Aorta (tissue), 5 donors: ENCODE measurements around the gene KIDINS220. TPM values are rescaled to one million over a fixed set of nuclear protein-coding genes. Genes with fewer than 3 reads are reported as not detected.

ENCODE experiments used
- ATAC-seq: fragments of 200-7000 bp; cut with Tn5 transposase; one replicate; pipeline ENCODE4 v1.9.1; 2022; ENCODE audit warnings: moderate library complexity; ENCODE audit not compliant: low FRiP score
- DNase-seq, 2 donors: peaks; one replicate each; pipeline ENCODE4 v3.0.0-alpha.2; 2020
- H3K27ac ChIP-seq, 2 donors: one replicate each; pipeline ENCODE4 v1.5.1; 2013; ENCODE audit warnings: low read length in 2 of 2, mild to moderate bottlenecking in 2 of 2, moderate library complexity in 2 of 2, control low read depth in 1 of 2, inconsistent platforms in 1 of 2, low read depth in 1 of 2
- H3K27me3 ChIP-seq, 2 donors: one replicate each; pipeline ENCODE4 v1.6.1; 2013; ENCODE audit warnings: control low read depth in 1 of 2, low read length in 1 of 2, mild to moderate bottlenecking in 1 of 2, moderate library complexity in 1 of 2; ENCODE audit not compliant: insufficient read depth in 2 of 2, control insufficient read depth in 1 of 2
- H3K36me3 ChIP-seq, 2 donors: one replicate each; pipeline ENCODE4 v1.6.1; 2013; ENCODE audit warnings: control low read depth in 1 of 2, low read length in 1 of 2, mild to moderate bottlenecking in 1 of 2; ENCODE audit not compliant: insufficient read depth in 2 of 2, control insufficient read depth in 1 of 2
- H3K4me1 ChIP-seq, 2 donors: one replicate each; pipeline ENCODE4 v1.6.1; 2013; ENCODE audit warnings: low read length in 2 of 2, control low read depth in 1 of 2, mild to moderate bottlenecking in 1 of 2, moderate library complexity in 1 of 2; ENCODE audit not compliant: insufficient read depth in 2 of 2, control insufficient read depth in 1 of 2
- H3K4me3 ChIP-seq, 2 donors: one replicate each; pipeline ENCODE4 v1.5.1; 2013; ENCODE audit warnings: low read length in 2 of 2, control low read depth in 1 of 2, mild to moderate bottlenecking in 1 of 2
- H3K9me3 ChIP-seq: one replicate; pipeline ENCODE4 v1.6.1; 2013; ENCODE audit warnings: mild to moderate bottlenecking, low read length; ENCODE audit not compliant: control insufficient read depth
- WGBS, 2 donors: extraction: QIAGEN DNeasy Blood & Tissue Kit; methylation state at CpG; one replicate each; pipeline ENCODE4 v1.1.7; 2013; 5-methylcytosine and 5-hydroxymethylcytosine counted together
- intact Hi-C, 2 donors: fragments of 100-400 bp; cut with DNase I; formaldehyde crosslinking; loops; one replicate each; pipeline versions ENCODE4 v1.14.2 to v1.15.0; 2022
- polyA plus RNA-seq, 2 donors: library from polyadenylated mRNA; stranded (reverse); fragments of 200-250 nt; gene quantifications; one replicate each; pipeline ENCODE4 v1.2.3, GENCODE V29; 2013
- total RNA-seq, 2 donors: library from RNA; stranded (reverse); fragmentation: NEBNext Ultra II Directional; extraction: Animal tissue kit (Norgen Biotek cat#: 25700); gene quantifications; one replicate each; pipeline ENCODE4 v1.2.1, GENCODE V29; 2021
- donor health status: healthy with polysubstance abuse.
- donor health status: Bipolar disorder and iron deficiency.
- donor health status: DM: no; HTN: no; CAD: no.
- donor health status: DM: no; HTN: no; CAD: no.
- donor health status: DM: yes; HTN: yes; CAD: no.

The KIDINS220 gene
- total and polyA plus RNA-seq, 4 donors: 6.9 to 81.6 (median 49.3) TPM

- H3K4me3 ChIP-seq: no peak overlapping the region
- H3K27me3 ChIP-seq: no peaks in the 10 kb centered on the region
- peaks cover 0 to 4% of the 10 kb centered on the region in 2 donors for H3K36me3 ChIP-seq
- no peak overlapping the region for H3K27ac ChIP-seq
- no peak for ATAC-seq
- WGBS, 2 donors: 6 to 15% methylated on average over 1 of the region's 1 CpG
- DNase-seq: no peak
- H3K9me3 ChIP-seq: peaks cover 2% of the 10 kb centered on the region
- intact Hi-C loops: loop anchor here (5.0 to 10.0 kb wide), 3 partner anchors 74 to 1557 kb away; no protein-coding TSS in a partner anchor
- peaks cover 0 to 1% of the 10 kb centered on the region in 2 donors for H3K4me1 ChIP-seq
Measured at GRCh38 chr2:8761529-8762164, 75.8 kb downstream of the KIDINS220 start.

GRCh38 chr2:8756716-8757115 is 80.7 kb downstream of the KIDINS220 start:
- Histone ChIP-seq H3K36me3 (peaks cover 0 to 2% of the 10 kb centered on the region in 2 donors), H3K9me3 (peaks cover 2% of the 10 kb centered on the region), H3K27me3 (no peaks in the 10 kb centered on the region), H3K4me3 (no peak overlapping the region), H3K27ac (no peak overlapping the region), H3K4me1 (no peaks in the 10 kb centered on the region)
- ATAC-seq (no peak), DNase-seq (no peak)
- 94% methylated on average over 5 of the region's 5 CpGs for WGBS, 2 donors
- intact Hi-C loops: no loop called here

- Histone ChIP-seq H3K9me3 (peaks cover 2% of the 10 kb centered on the region), H3K4me3 (no peak overlapping the region), H3K36me3 (peaks cover 0 to 2% of the 10 kb centered on the region in 2 donors), H3K27ac (no peak overlapping the region), H3K4me1 (no peaks in the 10 kb centered on the region), H3K27me3 (no peaks in the 10 kb centered on the region)
- ATAC-seq: no peak
- no peak for DNase-seq
- intact Hi-C loops: no loop called here
Measured at GRCh38 chr2:8756230-8756629, 81.2 kb downstream of the KIDINS220 start.

GRCh38 chr2:8754106-8754776 is 83.2 kb downstream of the KIDINS220 start:
- intact Hi-C loops: no loop called here
- no peak for ATAC-seq

GRCh38 chr2:8753609-8754008 is 83.8 kb downstream of the KIDINS220 start:
- 77 to 86% methylated on average over 3 of the region's 3 CpGs for WGBS, 2 donors
- Histone ChIP-seq H3K27ac (no peak overlapping the region), H3K27me3 (no peaks in the 10 kb centered on the region), H3K4me1 (no peaks in the 10 kb centered on the region), H3K4me3 (no peak overlapping the region), H3K9me3 (peaks cover 2% of the 10 kb centered on the region), H3K36me3 (peaks cover 0 to 2% of the 10 kb centered on the region in 2 donors)
- ATAC-seq: no peak
- intact Hi-C loops: no loop called here
- DNase-seq: no peak

More at GRCh38 chr2:8754106-8754776, 83.2 kb downstream of the KIDINS220 start:
- peaks cover 0 to 2% of the 10 kb centered on the region in 2 donors for H3K36me3 ChIP-seq
- H3K4me1 ChIP-seq: no peaks in the 10 kb centered on the region
- no peak overlapping the region for H3K27ac ChIP-seq
- H3K4me3 ChIP-seq: no peak overlapping the region
- H3K9me3 ChIP-seq: peaks cover 2% of the 10 kb centered on the region
- DNase-seq: no peak
- H3K27me3 ChIP-seq: no peaks in the 10 kb centered on the region

GRCh38 chr2:8752385-8752784 is 85.0 kb downstream of the KIDINS220 start:
- WGBS, 2 donors: 98 to 99% methylated on average over 4 of the region's 4 CpGs
- H3K4me3 ChIP-seq: no peak overlapping the region
- H3K4me1 ChIP-seq: no peaks in the 10 kb centered on the region
- peaks cover 0 to under 1% of the 10 kb centered on the region in 2 donors for H3K36me3 ChIP-seq
- no peaks in the 10 kb centered on the region for H3K27me3 ChIP-seq
- no peak for ATAC-seq
- DNase-seq: no peak
- intact Hi-C loops: no loop called here
- H3K9me3 ChIP-seq: no peaks in the 10 kb centered on the region
- no peak overlapping the region for H3K27ac ChIP-seq

GRCh38 chr2:8750221-8750620 is 87.2 kb downstream of the KIDINS220 start:
- WGBS, 2 donors: 69 to 72% methylated on average over 7 of the region's 7 CpGs
- peaks cover 0 to 2% of the 10 kb centered on the region in 2 donors for H3K36me3 ChIP-seq
- no peak for ATAC-seq

GRCh38 chr2:8743261-8743660 is 94.2 kb downstream of the KIDINS220 start:
- Histone ChIP-seq H3K9me3 (no peaks in the 10 kb centered on the region), H3K27me3 (no peaks in the 10 kb centered on the region), H3K27ac (no peak overlapping the region), H3K4me1 (no peaks in the 10 kb centered on the region), H3K4me3 (no peak overlapping the region), H3K36me3 (peaks cover 0 to 6% of the 10 kb centered on the region in 2 donors)
- ATAC-seq: no peak
- no peak for DNase-seq
- 89 to 91% methylated on average over 6 of the region's 6 CpGs for WGBS, 2 donors
- intact Hi-C loops: no loop called here

More at GRCh38 chr2:8750221-8750620, 87.2 kb downstream of the KIDINS220 start:
- Histone ChIP-seq H3K9me3 (no peaks in the 10 kb centered on the region), H3K27ac (no peak overlapping the region), H3K27me3 (no peaks in the 10 kb centered on the region), H3K4me1 (no peaks in the 10 kb centered on the region), H3K4me3 (no peak overlapping the region)
- DNase-seq: no peak
- intact Hi-C loops: no loop called here

- H3K4me1 ChIP-seq: no peaks in the 10 kb centered on the region
- intact Hi-C loops: no loop called here
- peaks cover 2 to 4% of the 10 kb centered on the region in 2 donors for H3K36me3 ChIP-seq
- H3K9me3 ChIP-seq: no peaks in the 10 kb centered on the region
- 86 to 87% methylated on average over 4 of the region's 4 CpGs for whole genome bisulfite sequencing, 2 donors
- H3K27me3 ChIP-seq: no peaks in the 10 kb centered on the region
- no peak overlapping the region for H3K27ac ChIP-seq
- no peak for ATAC-seq
- H3K4me3 ChIP-seq: no peak overlapping the region
- no peak for DNase-seq
Measured at GRCh38 chr2:8740136-8740535, 97.3 kb downstream of the KIDINS220 start.
